HEK293 (cell line): ENCODE data around the gene FOXO6.
A peak's percentile ranks its signal among the peaks of the same experiment; 100 is the strongest.

Experiments
- CTCF ChIA-PET: fragments of 350-600 bp; formaldehyde crosslinking; extraction: SDS; loops from one replicate; lab custom pipeline; 2021; ENCODE audit warnings: antibody characterized with exemption; lab: Yijun Ruan, JAX
- POLR2A ChIA-PET: fragments of 300-600 bp; formaldehyde crosslinking; extraction: SDS; loops from one replicate; lab custom pipeline; 2020; ENCODE audit warnings: antibody characterized with exemption, inconsistent platforms; lab: Yijun Ruan, JAX
- H3K27ac ChIP-seq: fragments of 200-500 bp; sonication (Bioruptor generic); 2 replicates; pipeline ENCODE4 v1.5.1; 2014; ENCODE audit warnings: low read depth, low read length, control low read depth, inconsistent platforms; ENCODE audit errors: extremely low read depth
- H3K36me3 ChIP-seq, 2 experiments: fragments of 200-500 bp in 1 of 2; sonication (Bioruptor generic) in 1 of 2; 1 replicate in 1 of 2; 2 replicates in 1 of 2; pipeline ENCODE4 v1.5.1; 2014 to 2017; ENCODE audit warnings: inconsistent platforms in 2 of 2, low read length in 2 of 2; ENCODE audit not compliant: control insufficient read depth in 2 of 2, insufficient read depth in 1 of 2
- H3K4me1 ChIP-seq: fragments of 200-500 bp; sonication (Bioruptor generic); 2 replicates; pipeline ENCODE4 v1.5.1; 2014; ENCODE audit warnings: mild to moderate bottlenecking, low read length, inconsistent platforms; ENCODE audit not compliant: control insufficient read depth, insufficient read depth
- H3K4me3 ChIP-seq: 2 replicates; pipeline ENCODE4 v1.5.1; 2011; ENCODE audit warnings: low read depth, mild to moderate bottlenecking, control low read depth, low read length, moderate library complexity
- H3K9me3 ChIP-seq: fragments of 200-500 bp; sonication (Bioruptor generic); 2 replicates; pipeline ENCODE4 v1.5.1; 2014; ENCODE audit warnings: low read depth, low read length, inconsistent platforms; ENCODE audit not compliant: control insufficient read depth, insufficient read depth
- ATF2 ChIP-seq: fragments of 450-650 bp; formaldehyde crosslinking; IDR thresholded peaks from 2 replicates; pipeline ENCODE4 v1.5.1; 2016; ENCODE audit warnings: missing biosample characterization, missing genetic modification characterization, low read depth
- ELK4 ChIP-seq: IDR thresholded peaks from 2 replicates; pipeline ENCODE4 v1.6.1; 2011; ENCODE audit warnings: mild to moderate bottlenecking, low read depth, low read length, borderline replicate concordance
- GLI2 ChIP-seq: fragments of 450-650 bp; formaldehyde crosslinking; IDR thresholded peaks from 2 replicates; pipeline ENCODE4; 2017; ENCODE audit warnings: missing biosample characterization, missing genetic modification characterization, low read depth, borderline replicate concordance
- KLF7 ChIP-seq: fragments of 450-650 bp; formaldehyde crosslinking; IDR thresholded peaks from 2 replicates; pipeline ENCODE4 v1.5.1; 2016; ENCODE audit warnings: missing biosample characterization, missing genetic modification characterization, borderline replicate concordance
- REPIN1 ChIP-seq: fragments of 450-650 bp; formaldehyde crosslinking; IDR thresholded peaks from 2 replicates; pipeline ENCODE4 v1.5.1; 2017; ENCODE audit warnings: missing biosample characterization, missing genetic modification characterization, low read depth
- SALL2 ChIP-seq: fragments of 450-650 bp; formaldehyde crosslinking; IDR thresholded peaks from 2 replicates; pipeline ENCODE4 v1.5.0; 2017; ENCODE audit warnings: missing biosample characterization, mild to moderate bottlenecking, missing genetic modification characterization, borderline replicate concordance
- SP2 ChIP-seq: fragments of 450-650 bp; formaldehyde crosslinking; IDR thresholded peaks from 2 replicates; pipeline ENCODE4 v1.5.1; 2016; ENCODE audit warnings: missing biosample characterization, missing genetic modification characterization
- TRIM28 ChIP-seq: IDR thresholded peaks from 2 replicates; pipeline ENCODE4 v1.6.1; 2011; ENCODE audit warnings: low read length, control low read depth, borderline replicate concordance
- YY1 ChIP-seq: fragments of 450-650 bp; formaldehyde crosslinking; IDR thresholded peaks from 2 replicates; pipeline ENCODE4 v1.5.1; 2018; ENCODE audit warnings: missing biosample characterization, missing genetic modification characterization
- ZBTB49 ChIP-seq: fragments of 450-650 bp; formaldehyde crosslinking; IDR thresholded peaks from 2 replicates; pipeline ENCODE4 v1.5.1; 2016; ENCODE audit warnings: missing biosample characterization, missing genetic modification characterization, low read depth
- ZNF138 ChIP-seq: fragments of 450-650 bp; formaldehyde crosslinking; IDR thresholded peaks from 2 replicates; pipeline ENCODE4 v1.5.1; 2016; ENCODE audit warnings: missing biosample characterization, missing genetic modification characterization, borderline replicate concordance
- ZNF239 ChIP-seq: fragments of 450-650 bp; formaldehyde crosslinking; IDR thresholded peaks from 2 replicates; pipeline ENCODE4 v1.5.1; 2016; ENCODE audit warnings: missing biosample characterization, missing genetic modification characterization
- ZNF266 ChIP-seq: fragments of 450-650 bp; formaldehyde crosslinking; IDR thresholded peaks from 2 replicates; pipeline ENCODE4 v1.5.1; 2016; ENCODE audit warnings: missing biosample characterization, missing genetic modification characterization, low read depth
- ZNF416 ChIP-seq: fragments of 450-650 bp; formaldehyde crosslinking; IDR thresholded peaks from 2 replicates; pipeline ENCODE4 v1.5.1; 2016; ENCODE audit warnings: missing biosample characterization, missing genetic modification characterization
- ZNF501 ChIP-seq: fragments of 450-650 bp; formaldehyde crosslinking; IDR thresholded peaks from 2 replicates; pipeline ENCODE4 v1.5.1; 2016; ENCODE audit warnings: missing biosample characterization, missing genetic modification characterization
- ZNF510 ChIP-seq: fragments of 450-650 bp; formaldehyde crosslinking; IDR thresholded peaks from 2 replicates; pipeline ENCODE4 v1.5.1; 2018; ENCODE audit warnings: mild to moderate bottlenecking, missing genetic modification characterization, missing biosample characterization; ENCODE audit not compliant: insufficient replicate concordance
- ZNF529 ChIP-seq: fragments of 450-650 bp; formaldehyde crosslinking; IDR thresholded peaks from 2 replicates; pipeline ENCODE4 v1.5.1; 2017; ENCODE audit warnings: missing genetic modification characterization, missing biosample characterization; ENCODE audit not compliant: insufficient replicate concordance
- ZNF555 ChIP-seq: fragments of 450-650 bp; formaldehyde crosslinking; conservative IDR thresholded peaks from 2 replicates; pipeline ENCODE4 v1.5.1; 2017; ENCODE audit warnings: missing biosample characterization, mild to moderate bottlenecking, missing genetic modification characterization, inconsistent platforms
- ZNF558 ChIP-seq: fragments of 450-650 bp; formaldehyde crosslinking; IDR thresholded peaks from 2 replicates; pipeline ENCODE4 v1.5.1; 2016; ENCODE audit warnings: missing biosample characterization, missing genetic modification characterization
- ZNF571 ChIP-seq: fragments of 450-650 bp; formaldehyde crosslinking; IDR thresholded peaks from 2 replicates; pipeline ENCODE4 v1.5.0; 2017; ENCODE audit warnings: missing biosample characterization, missing genetic modification characterization
- ZNF585B ChIP-seq: fragments of 450-650 bp; formaldehyde crosslinking; IDR thresholded peaks from 2 replicates; pipeline ENCODE4 v1.5.1; 2016; ENCODE audit warnings: missing biosample characterization, missing genetic modification characterization
- ZNF610 ChIP-seq: fragments of 450-650 bp; formaldehyde crosslinking; IDR thresholded peaks from 2 replicates; pipeline ENCODE4 v1.5.1; 2016; ENCODE audit warnings: missing biosample characterization, missing genetic modification characterization, borderline replicate concordance
- ZNF768 ChIP-seq: fragments of 450-650 bp; formaldehyde crosslinking; IDR thresholded peaks from 2 replicates; pipeline ENCODE4 v1.5.1; 2018; ENCODE audit warnings: missing biosample characterization, mild to moderate bottlenecking, missing genetic modification characterization
- ZNF785 ChIP-seq: fragments of 450-650 bp; formaldehyde crosslinking; IDR thresholded peaks from 2 replicates; pipeline ENCODE4 v1.5.1; 2016; ENCODE audit warnings: missing biosample characterization, missing genetic modification characterization
- ZNF791 ChIP-seq: fragments of 450-650 bp; formaldehyde crosslinking; IDR thresholded peaks from 2 replicates; pipeline ENCODE4 v1.5.1; 2016; ENCODE audit warnings: missing biosample characterization, missing genetic modification characterization
- ZXDB ChIP-seq: fragments of 450-650 bp; formaldehyde crosslinking; IDR thresholded peaks from 2 replicates; pipeline ENCODE4 v1.5.1; 2016; ENCODE audit warnings: missing biosample characterization, missing genetic modification characterization
- TF ChIP-seq, protein P1 (sequence below): fragments of 450-650 bp; formaldehyde crosslinking; IDR thresholded peaks from 2 replicates; pipeline ENCODE4 v1.5.1; 2016; ENCODE audit warnings: missing biosample characterization, missing genetic modification characterization
- TF ChIP-seq, protein P2 (sequence below): fragments of 450-650 bp; formaldehyde crosslinking; IDR thresholded peaks from 2 replicates; pipeline ENCODE4 v1.5.1; 2016; ENCODE audit warnings: missing biosample characterization, missing genetic modification characterization
- TF ChIP-seq, protein P3 (sequence below): fragments of 450-650 bp; formaldehyde crosslinking; IDR thresholded peaks from 2 replicates; pipeline ENCODE4; 2016; ENCODE audit warnings: missing biosample characterization, missing genetic modification characterization

Gene FOXO6

GRCh38 chr1:41338820-41339219 is 22.4 kb upstream of the FOXO6 start:
- Histone ChIP-seq H3K36me3 (no peaks in the 10 kb centered on the region), H3K4me1 (peaks cover 6% of the 10 kb centered on the region; the same call in 1 of the 2 replicates), H3K4me3 (no peak overlapping the region), H3K9me3 (no peaks in the 10 kb centered on the region), H3K27ac (no peak overlapping the region)
- ChIA-PET CTCF (interaction anchor here (1.0 kb wide), 1 partner anchor 79 kb away, joined by 4 read pairs; no protein-coding TSS in a partner anchor), POLR2A (interaction anchor here (0.5 kb wide), 1 partner anchor 429 kb away, joined by 3 read pairs; no protein-coding TSS in a partner anchor)
- TF ChIP-seq ZXDB (tag by site-specific recombination) (no peak), ELK4 (no peak), ZNF558 (tag by site-specific recombination) (peak; percentile 40; the same call in 1 of the 2 replicates), ZNF529 (peak; percentile 54), ZNF138 (tag by site-specific recombination) (no peak), YY1 (tag by site-specific recombination) (no peak), ZNF266 (tag by site-specific recombination) (no peak), ZNF585B (tag by site-specific recombination) (no peak), REPIN1 (tag by site-specific recombination) (no peak), GLI2 (tag by site-specific recombination) (no peak), ZBTB49 (tag by site-specific recombination) (no peak), ZNF239 (tag by site-specific recombination) (no peak), ZNF785 (tag by site-specific recombination) (no peak), ZNF510 (tag by site-specific recombination) (peak; percentile 41), ZNF571 (no peak), ZNF555 (tag by site-specific recombination) (no peak), TRIM28 (peak; percentile 89; the same call in 1 of the 2 replicates), ZNF501 (tag by site-specific recombination) (no peak), KLF7 (tag by site-specific recombination) (no peak), ZNF791 (tag by site-specific recombination) (0 out of 2 replicates have a peak, but pooled peaks have one; percentile 29), ZNF610 (0 out of 2 replicates have a peak, but pooled peaks have one; percentile 47), SALL2 (tag by site-specific recombination) (no peak), ZNF416 (tag by site-specific recombination) (no peak), ATF2 (tag by site-specific recombination) (no peak), ZNF768 (tag by site-specific recombination) (no peak), SP2 (no peak)
- TF ChIP-seq, protein P1, sequence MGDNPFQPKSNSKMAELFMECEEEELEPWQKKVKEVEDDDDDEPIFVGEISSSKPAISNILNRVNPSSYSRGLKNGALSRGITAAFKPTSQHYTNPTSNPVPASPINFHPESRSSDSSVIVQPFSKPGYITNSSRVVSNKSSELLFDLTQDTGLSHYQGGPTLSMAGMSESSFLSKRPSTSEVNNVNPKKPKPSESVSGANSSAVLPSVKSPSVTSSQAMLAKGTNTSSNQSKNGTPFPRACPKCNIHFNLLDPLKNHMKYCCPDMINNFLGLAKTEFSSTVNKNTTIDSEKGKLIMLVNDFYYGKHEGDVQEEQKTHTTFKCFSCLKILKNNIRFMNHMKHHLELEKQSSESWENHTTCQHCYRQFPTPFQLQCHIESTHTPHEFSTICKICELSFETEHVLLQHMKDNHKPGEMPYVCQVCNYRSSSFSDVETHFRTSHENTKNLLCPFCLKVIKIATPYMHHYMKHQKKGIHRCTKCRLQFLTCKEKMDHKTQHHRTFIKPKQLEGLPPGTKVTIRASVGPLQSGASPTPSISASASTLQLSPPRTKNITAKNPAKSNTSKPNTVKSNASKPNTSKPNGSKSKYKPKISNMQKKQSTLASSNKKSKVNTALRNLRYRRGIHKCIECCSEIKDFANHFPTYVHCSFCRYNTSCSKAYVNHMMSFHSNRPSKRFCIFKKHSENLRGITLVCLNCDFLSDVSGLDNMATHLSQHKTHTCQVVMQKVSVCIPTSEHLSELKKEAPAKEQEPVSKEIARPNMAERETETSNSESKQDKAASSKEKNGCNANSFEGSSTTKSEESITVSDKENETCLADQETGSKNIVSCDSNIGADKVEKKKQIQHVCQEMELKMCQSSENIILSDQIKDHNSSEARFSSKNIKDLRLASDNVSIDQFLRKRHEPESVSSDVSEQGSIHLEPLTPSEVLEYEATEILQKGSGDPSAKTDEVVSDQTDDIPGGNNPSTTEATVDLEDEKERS (tag by site-specific recombination): peak; percentile 61; the same call in 1 of the 2 replicates
- TF ChIP-seq, protein P2, sequence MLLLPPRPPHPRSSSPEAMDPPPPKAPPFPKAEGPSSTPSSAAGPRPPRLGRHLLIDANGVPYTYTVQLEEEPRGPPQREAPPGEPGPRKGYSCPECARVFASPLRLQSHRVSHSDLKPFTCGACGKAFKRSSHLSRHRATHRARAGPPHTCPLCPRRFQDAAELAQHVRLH (tag by site-specific recombination): no peak
- TF ChIP-seq, protein P3, sequence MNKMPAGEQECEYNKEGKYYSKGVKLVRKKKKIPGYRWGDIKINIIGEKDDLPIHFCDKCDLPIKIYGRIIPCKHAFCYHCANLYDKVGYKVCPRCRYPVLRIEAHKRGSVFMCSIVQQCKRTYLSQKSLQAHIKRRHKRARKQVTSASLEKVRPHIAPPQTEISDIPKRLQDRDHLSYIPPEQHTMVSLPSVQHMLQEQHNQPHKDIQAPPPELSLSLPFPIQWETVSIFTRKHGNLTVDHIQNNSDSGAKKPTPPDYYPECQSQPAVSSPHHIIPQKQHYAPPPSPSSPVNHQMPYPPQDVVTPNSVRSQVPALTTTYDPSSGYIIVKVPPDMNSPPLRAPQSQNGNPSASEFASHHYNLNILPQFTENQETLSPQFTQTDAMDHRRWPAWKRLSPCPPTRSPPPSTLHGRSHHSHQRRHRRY (tag by site-specific recombination): no peak
